Activated naive CD8-positive, alpha-beta T cell treated with anti-CD3 and anti-CD28 coated beads, Interleukin-2, amount 50 U/mL, for 24 hours (primary cell): ENCODE data around the gene FGD5.

ENCODE experiments used
- ATAC-seq: fragments of 150-1000 bp; cut with Tn5 transposase; one replicate; pipeline ENCODE4 v1.10.0; 2021
- DNase-seq: peaks from one replicate; pipeline ENCODE4 v3.0.0; 2021
- H3K27ac Mint-ChIP-seq: one replicate; pipeline ENCODE4 v1.8.0; 2021; ENCODE audit warnings: mild to moderate bottlenecking, mixed read lengths
- H3K27me3 Mint-ChIP-seq: one replicate; pipeline ENCODE4 v1.8.0; 2021; ENCODE audit warnings: mixed read lengths
- H3K36me3 Mint-ChIP-seq: one replicate; pipeline ENCODE4 v1.8.0; 2021; ENCODE audit warnings: low read depth, mixed read lengths
- H3K4me1 Mint-ChIP-seq: one replicate; pipeline ENCODE4 v1.8.0; 2021; ENCODE audit warnings: mixed read lengths
- H3K4me3 Mint-ChIP-seq: one replicate; pipeline ENCODE4 v1.8.0; 2021; ENCODE audit warnings: mild to moderate bottlenecking, moderate library complexity, mixed read lengths
- H3K9me3 Mint-ChIP-seq: one replicate; pipeline ENCODE4 v1.8.0; 2021; ENCODE audit warnings: mixed read lengths

FGD5 gene

GRCh38 chr3:14784087-14784681, 34.6 kb upstream of the FGD5 start:
- H3K27me3 Mint-ChIP-seq = peaks cover 2% of the 10 kb centered on the region
- H3K9me3 Mint-ChIP-seq = no peaks in the 10 kb centered on the region

GRCh38 chr3:14785207-14786155, 33.3 kb upstream of the FGD5 start:
- Mint-ChIP-seq H3K36me3 (no peaks in the 10 kb centered on the region), H3K4me1 (no peaks in the 10 kb centered on the region), H3K9me3 (no peaks in the 10 kb centered on the region), H3K27me3 (peaks cover 8% of the 10 kb centered on the region), H3K27ac (no peak overlapping the region), H3K4me3 (no peak overlapping the region)
- no peak for DNase-seq
- ATAC-seq = no peak

More at GRCh38 chr3:14784087-14784681, 34.6 kb upstream of the FGD5 start:
- Mint-ChIP-seq H3K4me3 (no peak overlapping the region), H3K4me1 (no peaks in the 10 kb centered on the region), H3K36me3 (no peaks in the 10 kb centered on the region), H3K27ac (no peak overlapping the region)
- ATAC-seq (no peak), DNase-seq (no peak)

- peaks cover 10% of the 10 kb centered on the region for H3K27me3 Mint-ChIP-seq
- H3K4me1 Mint-ChIP-seq = no peaks in the 10 kb centered on the region
Observed at GRCh38 chr3:14786369-14786768, 32.4 kb upstream of the FGD5 start.

GRCh38 chr3:14787630-14788029, 31.1 kb upstream of the FGD5 start:
- Mint-ChIP-seq H3K9me3 (no peaks in the 10 kb centered on the region), H3K4me1 (no peaks in the 10 kb centered on the region), H3K4me3 (no peak overlapping the region), H3K27ac (no peak overlapping the region), H3K27me3 (peaks cover 12% of the 10 kb centered on the region), H3K36me3 (no peaks in the 10 kb centered on the region)
- DNase-seq = no peak
- no peak for ATAC-seq

More at GRCh38 chr3:14786369-14786768, 32.4 kb upstream of the FGD5 start:
- no peak for ATAC-seq
- Mint-ChIP-seq H3K9me3 (no peaks in the 10 kb centered on the region), H3K4me3 (no peak overlapping the region), H3K27ac (no peak overlapping the region), H3K36me3 (no peaks in the 10 kb centered on the region)
- no peak for DNase-seq

- H3K27ac Mint-ChIP-seq = no peak overlapping the region
- H3K36me3 Mint-ChIP-seq = no peaks in the 10 kb centered on the region
- DNase-seq (no peak), ATAC-seq (no peak)
- H3K4me1 Mint-ChIP-seq = no peaks in the 10 kb centered on the region
- no peak overlapping the region for H3K4me3 Mint-ChIP-seq
- H3K9me3 Mint-ChIP-seq = no peaks in the 10 kb centered on the region
- peaks cover 12% of the 10 kb centered on the region for H3K27me3 Mint-ChIP-seq
Observed at GRCh38 chr3:14788644-14789043, 30.1 kb upstream of the FGD5 start.

GRCh38 chr3:14789221-14789620, 29.5 kb upstream of the FGD5 start:
- Mint-ChIP-seq H3K4me1 (no peaks in the 10 kb centered on the region), H3K4me3 (no peak overlapping the region), H3K27me3 (peaks cover 12% of the 10 kb centered on the region), H3K36me3 (no peaks in the 10 kb centered on the region), H3K27ac (no peak overlapping the region), H3K9me3 (no peaks in the 10 kb centered on the region)
- DNase-seq (no peak), ATAC-seq (no peak)

GRCh38 chr3:14789640-14790285, 29.0 kb upstream of the FGD5 start:
- DNase-seq (no peak), ATAC-seq (no peak)
- no peaks in the 10 kb centered on the region for H3K36me3 Mint-ChIP-seq
- no peaks in the 10 kb centered on the region for H3K9me3 Mint-ChIP-seq
- H3K4me3 Mint-ChIP-seq = no peak overlapping the region
- H3K4me1 Mint-ChIP-seq = no peaks in the 10 kb centered on the region
- no peak overlapping the region for H3K27ac Mint-ChIP-seq
- peaks cover 12% of the 10 kb centered on the region for H3K27me3 Mint-ChIP-seq

GRCh38 chr3:14791343-14791945, 27.3 kb upstream of the FGD5 start:
- no peaks in the 10 kb centered on the region for H3K9me3 Mint-ChIP-seq
- no peaks in the 10 kb centered on the region for H3K36me3 Mint-ChIP-seq
- H3K4me3 Mint-ChIP-seq = no peak overlapping the region
- H3K27ac Mint-ChIP-seq = no peak overlapping the region
- ATAC-seq (peak; percentile 64), DNase-seq (peak; percentile 55)
- H3K27me3 Mint-ChIP-seq = peaks cover 10% of the 10 kb centered on the region
- no peaks in the 10 kb centered on the region for H3K4me1 Mint-ChIP-seq

- H3K9me3 Mint-ChIP-seq = no peaks in the 10 kb centered on the region
- ATAC-seq (no peak), DNase-seq (no peak)
- no peak overlapping the region for H3K4me3 Mint-ChIP-seq
- H3K27me3 Mint-ChIP-seq = peaks cover 10% of the 10 kb centered on the region
- no peak overlapping the region for H3K27ac Mint-ChIP-seq
- H3K36me3 Mint-ChIP-seq = no peaks in the 10 kb centered on the region
- no peaks in the 10 kb centered on the region for H3K4me1 Mint-ChIP-seq
Observed at GRCh38 chr3:14792691-14793121, 26.1 kb upstream of the FGD5 start.

GRCh38 chr3:14793126-14793857, 25.5 kb upstream of the FGD5 start:
- Mint-ChIP-seq H3K4me1 (no peaks in the 10 kb centered on the region), H3K9me3 (no peaks in the 10 kb centered on the region)

GRCh38 chr3:14793858-14794234, 24.9 kb upstream of the FGD5 start:
- H3K9me3 Mint-ChIP-seq = no peaks in the 10 kb centered on the region
- H3K4me1 Mint-ChIP-seq = no peaks in the 10 kb centered on the region
- no peaks in the 10 kb centered on the region for H3K36me3 Mint-ChIP-seq
- peaks cover 10% of the 10 kb centered on the region for H3K27me3 Mint-ChIP-seq
- ATAC-seq (no peak), DNase-seq (no peak)
- no peak overlapping the region for H3K27ac Mint-ChIP-seq
- H3K4me3 Mint-ChIP-seq = no peak overlapping the region

More at GRCh38 chr3:14793126-14793857, 25.5 kb upstream of the FGD5 start:
- Mint-ChIP-seq H3K27me3 (peaks cover 10% of the 10 kb centered on the region), H3K4me3 (no peak overlapping the region), H3K36me3 (no peaks in the 10 kb centered on the region), H3K27ac (no peak overlapping the region)
- ATAC-seq (no peak), DNase-seq (no peak)

- peaks cover 9% of the 10 kb centered on the region for H3K27me3 Mint-ChIP-seq
- no peak overlapping the region for H3K27ac Mint-ChIP-seq
- H3K4me3 Mint-ChIP-seq = no peak overlapping the region
- H3K36me3 Mint-ChIP-seq = no peaks in the 10 kb centered on the region
- DNase-seq (no peak), ATAC-seq (no peak)
- H3K9me3 Mint-ChIP-seq = no peaks in the 10 kb centered on the region
- H3K4me1 Mint-ChIP-seq = no peaks in the 10 kb centered on the region
Observed at GRCh38 chr3:14794435-14794834, 24.3 kb upstream of the FGD5 start.

GRCh38 chr3:14795996-14796395, 22.8 kb upstream of the FGD5 start:
- Mint-ChIP-seq H3K4me1 (no peaks in the 10 kb centered on the region), H3K36me3 (no peaks in the 10 kb centered on the region), H3K4me3 (no peak overlapping the region), H3K27me3 (peaks cover 4% of the 10 kb centered on the region), H3K9me3 (no peaks in the 10 kb centered on the region), H3K27ac (no peak overlapping the region)
- DNase-seq (no peak), ATAC-seq (no peak)
